AG04450 (cell line): ENCODE results near the gene PATL2. TPM values are rescaled to one million over a fixed set of nuclear protein-coding genes. Genes with fewer than 3 reads are reported as not detected.

ENCODE experiments used
- CTCF ChIA-PET: fragments of 300-600, 350-600 bp; formaldehyde crosslinking; extraction: SDS; loops from one replicate; lab custom pipeline; 2022; ENCODE audit warnings: antibody characterized with exemption, inconsistent platforms; lab: Charles Lee
- POLR2A ChIA-PET: fragments of 350-600 bp; formaldehyde crosslinking; extraction: SDS; loops from one replicate; lab custom pipeline; 2021; ENCODE audit warnings: antibody characterized with exemption, inconsistent platforms; lab: Yijun Ruan, JAX
- DNase-seq: peaks from one replicate; pipeline ENCODE4 v3.0.0-alpha.2; 2011; ENCODE audit warnings: low read depth, low spot score
- H3K27ac ChIP-seq: one replicate; pipeline ENCODE4 v1.5.1; 2012; ENCODE audit warnings: low read depth, low read length, control low read depth
- H3K27me3 ChIP-seq: one replicate; pipeline ENCODE4 v1.6.0; 2012; ENCODE audit warnings: low read length; ENCODE audit not compliant: control insufficient read depth, insufficient read depth
- H3K4me3 ChIP-seq: 2 replicates; pipeline ENCODE4 v1.5.1; 2011; ENCODE audit warnings: mild to moderate bottlenecking, low read depth, low read length, control low read depth
- H3K9me3 ChIP-seq: 2 replicates; pipeline ENCODE4 v1.5.1; 2012; ENCODE audit warnings: low read length; ENCODE audit not compliant: control insufficient read depth, insufficient read depth
- polyA plus RNA-seq: library from polyadenylated mRNA; depleted of rRNA; stranded (reverse); fragments of >200 nt; gene quantifications from 2 replicates; pipeline ENCODE4 v1.2.3, GENCODE V29; 2011
- TF ChIP-seq, protein P1 (sequence below): IDR thresholded peaks from 2 replicates; pipeline ENCODE4 v1.5.1; 2011; ENCODE audit warnings: low read depth, low read length, control low read depth, inconsistent platforms

The PATL2 gene
- polyA plus RNA-seq, 1 experiment = 0.50 TPM

DNA sequence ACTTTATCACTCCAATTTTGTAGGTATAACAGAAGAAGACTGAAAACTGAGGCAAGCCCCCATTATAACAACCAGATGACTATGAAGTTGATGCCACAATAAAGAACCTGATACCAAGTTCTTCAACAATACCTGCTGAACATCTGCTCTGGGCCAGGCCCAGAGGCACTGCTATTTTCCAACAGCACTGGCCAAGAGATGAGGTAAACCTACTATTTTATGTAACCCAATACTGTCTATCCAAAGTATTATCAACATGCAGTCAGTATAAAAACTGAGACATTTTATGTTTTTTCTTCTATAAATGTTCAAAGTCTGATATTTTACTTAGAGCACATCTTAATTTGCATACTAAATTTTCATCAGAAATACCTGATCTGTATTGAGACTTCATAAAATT lies 53.7 kb downstream of the PATL2 start:
- POLR2A ChIA-PET = no interaction called here
- no peak for DNase-seq
- TF ChIP-seq, protein P1, sequence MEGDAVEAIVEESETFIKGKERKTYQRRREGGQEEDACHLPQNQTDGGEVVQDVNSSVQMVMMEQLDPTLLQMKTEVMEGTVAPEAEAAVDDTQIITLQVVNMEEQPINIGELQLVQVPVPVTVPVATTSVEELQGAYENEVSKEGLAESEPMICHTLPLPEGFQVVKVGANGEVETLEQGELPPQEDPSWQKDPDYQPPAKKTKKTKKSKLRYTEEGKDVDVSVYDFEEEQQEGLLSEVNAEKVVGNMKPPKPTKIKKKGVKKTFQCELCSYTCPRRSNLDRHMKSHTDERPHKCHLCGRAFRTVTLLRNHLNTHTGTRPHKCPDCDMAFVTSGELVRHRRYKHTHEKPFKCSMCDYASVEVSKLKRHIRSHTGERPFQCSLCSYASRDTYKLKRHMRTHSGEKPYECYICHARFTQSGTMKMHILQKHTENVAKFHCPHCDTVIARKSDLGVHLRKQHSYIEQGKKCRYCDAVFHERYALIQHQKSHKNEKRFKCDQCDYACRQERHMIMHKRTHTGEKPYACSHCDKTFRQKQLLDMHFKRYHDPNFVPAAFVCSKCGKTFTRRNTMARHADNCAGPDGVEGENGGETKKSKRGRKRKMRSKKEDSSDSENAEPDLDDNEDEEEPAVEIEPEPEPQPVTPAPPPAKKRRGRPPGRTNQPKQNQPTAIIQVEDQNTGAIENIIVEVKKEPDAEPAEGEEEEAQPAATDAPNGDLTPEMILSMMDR = no peak
- Histone ChIP-seq H3K9me3 (no peaks in the 10 kb centered on the region), H3K27me3 (no peaks in the 10 kb centered on the region), H3K4me3 (no peak overlapping the region), H3K27ac (no peak overlapping the region)
- CTCF ChIA-PET = interaction anchor here (1.2 to 1.8 kb wide), 2 partner anchors 64 to 81 kb away, joined by 3 to 10 read pairs; no protein-coding TSS in a partner anchor

DNA sequence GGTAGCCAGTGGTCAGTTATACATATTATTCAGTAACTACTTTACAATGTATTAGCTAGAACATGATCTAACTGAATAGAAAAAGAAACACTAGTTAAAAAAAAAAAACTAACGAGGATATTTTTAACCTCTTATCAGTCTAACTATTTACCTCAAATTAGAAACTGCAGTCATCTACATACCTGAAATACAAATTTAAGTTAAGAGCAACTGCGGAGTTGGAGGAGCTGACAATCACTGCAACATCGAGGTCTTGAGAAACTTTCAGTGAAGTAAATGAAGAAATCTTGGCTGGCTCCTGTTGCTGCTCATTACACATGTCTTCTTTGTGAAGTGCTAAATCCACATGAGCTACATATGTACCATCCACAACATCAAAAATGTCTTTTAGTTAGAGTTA lies 54.2 kb downstream of the PATL2 start:
- POLR2A ChIA-PET = no interaction called here
- H3K27me3 ChIP-seq = no peaks in the 10 kb centered on the region
- DNase-seq = no peak
- TF ChIP-seq, protein P1 = no peak
- H3K27ac ChIP-seq = no peak overlapping the region
- no peaks in the 10 kb centered on the region for H3K9me3 ChIP-seq
- CTCF ChIA-PET = interaction anchor here (0.9 to 1.8 kb wide), 2 partner anchors 79 to 81 kb away, joined by 3 to 10 read pairs; no protein-coding TSS in a partner anchor
- no peak overlapping the region for H3K4me3 ChIP-seq

DNA sequence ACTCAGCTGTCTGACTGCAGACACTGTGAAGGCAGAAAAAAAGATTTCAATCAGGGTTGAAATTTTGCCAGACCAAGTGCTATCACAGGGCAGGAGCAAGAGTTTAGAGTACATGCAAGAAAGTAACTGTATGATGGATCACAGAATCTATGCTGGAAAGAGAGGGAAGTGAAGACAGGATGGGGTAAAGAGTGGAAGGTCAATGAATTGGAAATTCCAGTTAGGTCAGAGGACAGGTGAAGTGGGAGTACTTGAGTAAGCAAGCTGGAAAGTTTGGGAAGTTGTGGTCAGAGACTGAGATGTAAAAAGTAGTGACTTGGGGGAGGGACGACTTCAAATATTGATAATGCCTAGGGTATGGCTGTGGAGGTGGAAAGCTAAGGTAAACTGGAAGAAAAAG lies 54.8 kb downstream of the PATL2 start:
- POLR2A ChIA-PET = no interaction called here
- H3K27me3 ChIP-seq = no peaks in the 10 kb centered on the region
- DNase-seq = no peak

DNA sequence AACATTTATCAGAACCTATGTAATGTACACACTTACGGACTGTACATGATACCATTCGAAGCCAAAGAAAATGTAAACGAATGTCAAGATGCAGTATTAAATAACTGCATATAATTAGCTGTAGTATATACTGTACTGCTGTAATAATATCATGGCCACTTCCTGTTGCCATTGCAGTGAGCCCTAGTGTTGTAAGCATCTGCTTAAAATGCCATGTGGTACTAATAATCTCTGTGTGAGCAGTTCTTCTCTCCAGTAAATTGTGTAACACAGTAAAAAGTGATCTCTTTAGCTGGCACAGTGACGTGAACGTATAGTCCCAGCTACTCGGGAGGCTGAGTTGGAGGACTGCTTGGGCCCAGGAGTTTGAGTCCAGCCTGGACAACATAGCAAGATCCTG lies 56.3 kb downstream of the PATL2 start:
- H3K4me3 ChIP-seq = no peak overlapping the region
- no peak overlapping the region for H3K27ac ChIP-seq
- no peak for DNase-seq
- no peaks in the 10 kb centered on the region for H3K9me3 ChIP-seq
- CTCF ChIA-PET = interaction anchor here (1.2 kb wide), 1 partner anchor 9 kb away, joined by 6 read pairs; the partner anchor contains the start of gene SPG11
- no peaks in the 10 kb centered on the region for H3K27me3 ChIP-seq
- TF ChIP-seq, protein P1 = no peak
- POLR2A ChIA-PET = no interaction called here

More for the DNA sequence above, 54.8 kb downstream of the PATL2 start:
- CTCF ChIA-PET = interaction anchor here (0.9 to 1.8 kb wide), 2 partner anchors 78 to 82 kb away, joined by 3 to 10 read pairs; no protein-coding TSS in a partner anchor
- TF ChIP-seq, protein P1 = no peak
- no peaks in the 10 kb centered on the region for H3K9me3 ChIP-seq
- no peak overlapping the region for H3K27ac ChIP-seq
- no peak overlapping the region for H3K4me3 ChIP-seq

DNA sequence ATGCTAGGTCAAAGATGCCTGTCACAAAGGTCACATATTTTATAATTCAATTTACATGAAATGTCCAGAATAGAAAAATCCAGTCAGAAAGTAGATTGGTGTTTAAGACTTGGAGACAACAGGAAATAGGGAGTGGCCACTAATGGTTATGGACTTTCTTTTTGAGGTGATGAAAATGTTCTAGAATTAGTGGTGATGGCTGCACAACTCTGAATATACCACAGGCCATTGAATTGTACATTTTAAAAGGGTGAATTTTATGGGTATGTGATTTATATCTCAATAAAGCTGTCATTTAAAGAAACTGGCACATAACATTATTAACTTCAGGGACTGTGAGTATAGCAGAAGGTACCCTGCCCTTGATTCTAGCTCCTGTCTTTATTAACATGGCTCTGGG lies 63.5 kb downstream of the PATL2 start:
- ChIA-PET CTCF (interaction anchor here (0.6 kb wide), 1 partner anchor 774 kb away, joined by 3 read pairs; no protein-coding TSS in a partner anchor), POLR2A (no interaction called here)
- no peak for DNase-seq
- Histone ChIP-seq H3K27me3 (no peaks in the 10 kb centered on the region), H3K27ac (no peak overlapping the region), H3K9me3 (peaks cover 3% of the 10 kb centered on the region; the same call in 1 of the 2 replicates), H3K4me3 (no peak overlapping the region)
- TF ChIP-seq, protein P1 = no peak
